ENCODE data around the gene MAP2K1. TPM values are rescaled to one million over a fixed set of nuclear protein-coding genes. Genes with fewer than 3 reads are reported as not detected.

MAP2K1 gene
- total and polyA plus RNA-seq, 2 donors (not counting 1 experiment from before 2014, with no cell fraction given) = 32.9 to 40.0 TPM

DNA sequence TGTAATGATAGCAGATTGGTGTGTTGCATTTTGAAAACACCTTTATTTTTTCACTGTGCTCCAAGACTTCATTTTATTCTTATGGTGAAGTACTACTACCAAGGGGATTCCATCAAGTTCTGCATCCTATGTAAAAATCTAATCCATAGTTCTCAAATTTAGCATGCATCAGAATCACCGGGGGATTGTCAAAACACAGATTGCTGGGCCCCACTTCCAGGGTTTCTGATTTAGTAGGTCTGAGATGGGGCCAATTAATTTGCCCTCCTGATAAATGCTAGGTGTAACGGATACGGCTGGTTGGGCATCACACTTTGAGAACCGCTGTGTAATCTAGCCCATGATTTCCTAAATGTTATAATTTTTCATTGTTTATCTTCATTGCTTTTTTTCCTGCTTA is 119.1 kb downstream of the MAP2K1 start:
- H3K9ac ChIP-seq (ENCODE audit: insufficient read depth, low read length) = peak overlapping the region; percentile 25
- TF ChIP-seq, protein P1, sequence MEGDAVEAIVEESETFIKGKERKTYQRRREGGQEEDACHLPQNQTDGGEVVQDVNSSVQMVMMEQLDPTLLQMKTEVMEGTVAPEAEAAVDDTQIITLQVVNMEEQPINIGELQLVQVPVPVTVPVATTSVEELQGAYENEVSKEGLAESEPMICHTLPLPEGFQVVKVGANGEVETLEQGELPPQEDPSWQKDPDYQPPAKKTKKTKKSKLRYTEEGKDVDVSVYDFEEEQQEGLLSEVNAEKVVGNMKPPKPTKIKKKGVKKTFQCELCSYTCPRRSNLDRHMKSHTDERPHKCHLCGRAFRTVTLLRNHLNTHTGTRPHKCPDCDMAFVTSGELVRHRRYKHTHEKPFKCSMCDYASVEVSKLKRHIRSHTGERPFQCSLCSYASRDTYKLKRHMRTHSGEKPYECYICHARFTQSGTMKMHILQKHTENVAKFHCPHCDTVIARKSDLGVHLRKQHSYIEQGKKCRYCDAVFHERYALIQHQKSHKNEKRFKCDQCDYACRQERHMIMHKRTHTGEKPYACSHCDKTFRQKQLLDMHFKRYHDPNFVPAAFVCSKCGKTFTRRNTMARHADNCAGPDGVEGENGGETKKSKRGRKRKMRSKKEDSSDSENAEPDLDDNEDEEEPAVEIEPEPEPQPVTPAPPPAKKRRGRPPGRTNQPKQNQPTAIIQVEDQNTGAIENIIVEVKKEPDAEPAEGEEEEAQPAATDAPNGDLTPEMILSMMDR (conservative IDR thresholded peaks at IDR 0.05 in 1 of 2, IDR thresholded peaks at IDR 0.05 in 1 of 2; ENCODE audit: low read depth in 1 of 2, low read length in 2 of 2) = no peak
- no peak overlapping the region for H2AFZ ChIP-seq (ENCODE audit: low read length)
- H3K4me1 ChIP-seq (ENCODE audit: control insufficient read depth, extremely low read depth, insufficient read depth, low read length) = no peaks in the 10 kb centered on the region
- DNase-seq (ENCODE audit: low read depth in 2 of 2) = no peak
- no peaks in the 10 kb centered on the region for H3K27me3 ChIP-seq (ENCODE audit: control insufficient read depth, insufficient read depth, low read length)
- peaks cover 67% of the 10 kb centered on the region for H3K79me2 ChIP-seq (ENCODE audit: control insufficient read depth, insufficient read depth, low read length)
- peaks cover 4% of the 10 kb centered on the region for H3K36me3 ChIP-seq (ENCODE audit: control insufficient read depth, insufficient read depth, low read length)
- no peaks in the 10 kb centered on the region for H4K20me1 ChIP-seq (ENCODE audit: control insufficient read depth, extremely low read depth, insufficient read depth, low read length)
- H3K9me3 ChIP-seq (ENCODE audit: control insufficient read depth, insufficient read depth, low read depth, low read length) = no peaks in the 10 kb centered on the region
- peak overlapping the region; percentile 63 to 98 (median 77) for H3K4me3 ChIP-seq (replicated peaks in 1 of 4; ENCODE audit: control extremely low read depth in 1 of 4, insufficient read depth in 1 of 4, low read depth in 3 of 4, low read length in 4 of 4)
- H3K27ac ChIP-seq (ENCODE audit: insufficient read depth, low read length) = peak overlapping the region; percentile 90
- H3K4me2 ChIP-seq (ENCODE audit: extremely low read depth, insufficient read depth, low read length) = peak overlapping the region; percentile 60

DNA sequence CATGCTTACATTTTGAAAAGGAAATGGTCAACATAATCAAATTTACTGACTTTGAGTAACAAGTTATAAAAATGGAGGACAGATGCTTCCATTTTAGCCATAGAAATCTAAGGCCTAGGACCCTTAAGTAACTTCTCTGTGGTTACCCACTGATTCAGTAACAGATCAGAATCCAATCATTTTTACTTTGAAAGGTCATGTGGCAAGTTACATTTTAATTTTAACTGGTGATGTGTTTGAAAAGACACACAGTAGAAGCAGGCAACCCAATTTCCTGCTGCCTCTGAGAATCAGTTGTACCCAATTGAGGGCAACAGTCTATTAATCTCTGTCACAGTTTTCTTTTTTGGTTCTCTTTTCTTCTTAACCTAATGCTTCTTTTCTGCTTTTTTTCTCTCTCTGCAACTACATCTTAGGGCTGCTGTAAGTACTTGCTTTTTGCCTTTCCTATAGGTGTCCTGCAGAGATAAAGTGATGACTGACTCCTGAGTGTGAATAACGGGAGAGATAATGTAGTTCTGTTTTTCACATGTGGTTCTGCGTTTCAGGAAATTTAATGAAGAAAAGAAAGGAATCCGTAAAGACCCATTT is 121.7 kb downstream of the MAP2K1 start:
- TF ChIP-seq, protein P1 (conservative IDR thresholded peaks at IDR 0.05 in 1 of 2, IDR thresholded peaks at IDR 0.05 in 1 of 2; ENCODE audit: low read depth in 1 of 2, low read length in 2 of 2) = no peak
- TF ChIP-seq EZH2 (IDR thresholded peaks at IDR 0.05; ENCODE audit: low read length, missing control alignments) = no peak
- H3K4me2 ChIP-seq (ENCODE audit: extremely low read depth, insufficient read depth, low read length) = no peak overlapping the region
- H3K4me3 ChIP-seq (replicated peaks in 1 of 4; ENCODE audit: control extremely low read depth in 1 of 4, insufficient read depth in 1 of 4, low read depth in 3 of 4, low read length in 4 of 4) = no peak overlapping the region
- no peaks in the 10 kb centered on the region for H3K27me3 ChIP-seq (ENCODE audit: control insufficient read depth, insufficient read depth, low read length)
- no peak overlapping the region for H3K27ac ChIP-seq (ENCODE audit: insufficient read depth, low read length)
- no peaks in the 10 kb centered on the region for H3K36me3 ChIP-seq (ENCODE audit: control insufficient read depth, insufficient read depth, low read length)
- H3K4me1 ChIP-seq (ENCODE audit: control insufficient read depth, extremely low read depth, insufficient read depth, low read length) = no peaks in the 10 kb centered on the region
- H4K20me1 ChIP-seq (ENCODE audit: control insufficient read depth, extremely low read depth, insufficient read depth, low read length) = no peaks in the 10 kb centered on the region
- DNase-seq (ENCODE audit: low read depth in 2 of 2) = no peak
- no peaks in the 10 kb centered on the region for H3K9me3 ChIP-seq (ENCODE audit: control insufficient read depth, insufficient read depth, low read depth, low read length)
- H3K79me2 ChIP-seq (ENCODE audit: control insufficient read depth, insufficient read depth, low read length) = peaks cover 42% of the 10 kb centered on the region
- H2AFZ ChIP-seq (ENCODE audit: low read length) = peak overlapping the region; percentile 17
- no peak overlapping the region for H3K9ac ChIP-seq (ENCODE audit: insufficient read depth, low read length)

DNA sequence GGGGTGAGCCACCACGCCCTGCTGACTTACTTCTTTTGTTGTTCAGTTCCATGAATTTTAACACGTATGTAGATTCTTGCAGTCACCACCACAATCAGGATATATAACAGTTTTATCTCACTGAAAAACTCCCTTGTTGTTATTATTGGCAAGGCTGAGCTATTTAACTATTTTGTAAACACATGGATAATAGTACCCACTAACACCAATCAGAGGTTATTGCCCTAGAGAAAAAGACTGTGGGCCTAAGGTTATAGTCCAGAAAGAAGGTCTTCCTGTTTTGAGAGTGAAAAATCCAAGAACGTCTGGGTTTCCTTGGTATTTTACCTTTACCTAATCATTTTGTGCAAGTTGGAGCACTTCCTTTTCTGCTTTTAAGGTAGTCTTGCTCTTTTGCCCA is 127.9 kb downstream of the MAP2K1 start:
- H3K4me3 ChIP-seq (replicated peaks in 1 of 4; ENCODE audit: control extremely low read depth in 1 of 4, insufficient read depth in 1 of 4, low read depth in 3 of 4, low read length in 4 of 4) = no peak overlapping the region
- no peak for TF ChIP-seq EZH2 (IDR thresholded peaks at IDR 0.05; ENCODE audit: low read length, missing control alignments)
- TF ChIP-seq, protein P1 (conservative IDR thresholded peaks at IDR 0.05 in 1 of 2, IDR thresholded peaks at IDR 0.05 in 1 of 2; ENCODE audit: low read depth in 1 of 2, low read length in 2 of 2) = no peak
- DNase-seq (ENCODE audit: low read depth in 2 of 2) = no peak
- H3K27me3 ChIP-seq (ENCODE audit: control insufficient read depth, insufficient read depth, low read length) = no peaks in the 10 kb centered on the region
- H4K20me1 ChIP-seq (ENCODE audit: control insufficient read depth, extremely low read depth, insufficient read depth, low read length) = no peaks in the 10 kb centered on the region
- no peak overlapping the region for H3K9ac ChIP-seq (ENCODE audit: insufficient read depth, low read length)
- H3K4me1 ChIP-seq (ENCODE audit: control insufficient read depth, extremely low read depth, insufficient read depth, low read length) = no peaks in the 10 kb centered on the region
- no peaks in the 10 kb centered on the region for H3K36me3 ChIP-seq (ENCODE audit: control insufficient read depth, insufficient read depth, low read length)
- H2AFZ ChIP-seq (ENCODE audit: low read length) = no peak overlapping the region
- H3K79me2 ChIP-seq (ENCODE audit: control insufficient read depth, insufficient read depth, low read length) = no peaks in the 10 kb centered on the region
- H3K9me3 ChIP-seq (ENCODE audit: control insufficient read depth, insufficient read depth, low read depth, low read length) = no peaks in the 10 kb centered on the region
- H3K27ac ChIP-seq (ENCODE audit: insufficient read depth, low read length) = no peak overlapping the region
- H3K4me2 ChIP-seq (ENCODE audit: extremely low read depth, insufficient read depth, low read length) = no peak overlapping the region

Data from fibroblast of lung (primary cell).